ENCODE data around the gene NLRP10. TPM values are rescaled to one million over a fixed set of nuclear protein-coding genes. Genes with fewer than 3 reads are reported as not detected.

NLRP10 gene
- total and polyA plus RNA-seq, 12 donors = not detected

DNA sequence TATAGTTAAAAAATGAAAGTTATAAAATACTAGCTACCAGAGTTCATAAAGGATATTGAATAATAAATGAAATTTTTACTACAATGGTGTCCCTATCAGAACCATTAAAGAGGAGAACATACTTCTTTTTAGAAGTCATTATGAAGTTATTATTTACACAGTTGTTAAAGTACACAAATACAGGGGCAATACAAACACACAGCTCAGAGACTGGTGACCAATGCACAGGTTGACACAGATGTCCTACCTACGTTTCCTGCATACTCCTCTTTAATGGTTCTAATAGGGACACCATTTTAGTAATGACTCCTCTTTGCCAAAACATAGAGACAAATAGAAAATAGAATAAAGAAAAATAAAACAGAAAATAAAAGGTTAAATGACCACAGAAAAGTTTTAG lies 10.1 kb downstream of the NLRP10 start:
- intact Hi-C loops (cut with DNase I) = no loop called here
- DNase-seq (no peak), ATAC-seq (no peak)
- H3K4me1 ChIP-seq = no peaks in the 10 kb centered on the region
- H3K27ac ChIP-seq = no peak overlapping the region
- no peak overlapping the region for H3K4me3 ChIP-seq
- H3K36me3 ChIP-seq = no peaks in the 10 kb centered on the region
- peaks cover 0 to 13% (median 0%) of the 10 kb centered on the region in 11 donors for H3K9me3 ChIP-seq
- H3K27me3 ChIP-seq = peaks cover 0 to 6% (median 0%) of the 10 kb centered on the region in 7 donors
- TF ChIP-seq, protein P1, sequence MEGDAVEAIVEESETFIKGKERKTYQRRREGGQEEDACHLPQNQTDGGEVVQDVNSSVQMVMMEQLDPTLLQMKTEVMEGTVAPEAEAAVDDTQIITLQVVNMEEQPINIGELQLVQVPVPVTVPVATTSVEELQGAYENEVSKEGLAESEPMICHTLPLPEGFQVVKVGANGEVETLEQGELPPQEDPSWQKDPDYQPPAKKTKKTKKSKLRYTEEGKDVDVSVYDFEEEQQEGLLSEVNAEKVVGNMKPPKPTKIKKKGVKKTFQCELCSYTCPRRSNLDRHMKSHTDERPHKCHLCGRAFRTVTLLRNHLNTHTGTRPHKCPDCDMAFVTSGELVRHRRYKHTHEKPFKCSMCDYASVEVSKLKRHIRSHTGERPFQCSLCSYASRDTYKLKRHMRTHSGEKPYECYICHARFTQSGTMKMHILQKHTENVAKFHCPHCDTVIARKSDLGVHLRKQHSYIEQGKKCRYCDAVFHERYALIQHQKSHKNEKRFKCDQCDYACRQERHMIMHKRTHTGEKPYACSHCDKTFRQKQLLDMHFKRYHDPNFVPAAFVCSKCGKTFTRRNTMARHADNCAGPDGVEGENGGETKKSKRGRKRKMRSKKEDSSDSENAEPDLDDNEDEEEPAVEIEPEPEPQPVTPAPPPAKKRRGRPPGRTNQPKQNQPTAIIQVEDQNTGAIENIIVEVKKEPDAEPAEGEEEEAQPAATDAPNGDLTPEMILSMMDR (IDR thresholded peaks at IDR 0.05) = no peak
- 67 to 69% methylated on average over 1 of the region's 1 CpG for WGBS, 2 donors

DNA sequence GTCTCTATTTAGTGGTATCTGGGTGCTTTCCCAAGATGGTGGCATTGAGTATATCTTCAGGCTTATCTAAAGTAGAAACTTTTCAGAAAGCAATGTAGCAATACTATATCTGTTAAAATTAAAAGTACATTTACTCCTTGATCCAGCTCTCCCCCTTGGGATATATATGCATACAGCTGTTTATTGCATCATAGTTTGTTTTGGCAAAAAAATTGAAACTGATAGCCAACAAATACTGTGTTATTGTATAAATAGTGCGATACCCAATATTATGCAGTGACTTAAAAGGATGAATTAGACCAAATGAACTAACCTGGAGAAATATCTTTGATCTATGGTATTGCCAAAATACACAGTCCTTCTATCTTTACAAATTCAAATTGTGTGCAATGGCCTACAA lies 15.3 kb downstream of the NLRP10 start:
- 73 to 76% methylated on average over 1 of the region's 1 CpG for WGBS, 2 donors
- DNase-seq (no peak), ATAC-seq (no peak)
- no peak overlapping the region for H3K27ac ChIP-seq
- intact Hi-C loops (cut with DNase I) = no loop called here
- no peak overlapping the region for H3K4me3 ChIP-seq
- H3K9me3 ChIP-seq = peaks cover 0 to 7% (median 0%) of the 10 kb centered on the region in 11 donors
- H3K4me1 ChIP-seq = no peaks in the 10 kb centered on the region
- peaks cover 0 to 16% (median 0%) of the 10 kb centered on the region in 7 donors for H3K27me3 ChIP-seq
- TF ChIP-seq, protein P1 (IDR thresholded peaks at IDR 0.05) = no peak
- no peaks in the 10 kb centered on the region for H3K36me3 ChIP-seq

DNA sequence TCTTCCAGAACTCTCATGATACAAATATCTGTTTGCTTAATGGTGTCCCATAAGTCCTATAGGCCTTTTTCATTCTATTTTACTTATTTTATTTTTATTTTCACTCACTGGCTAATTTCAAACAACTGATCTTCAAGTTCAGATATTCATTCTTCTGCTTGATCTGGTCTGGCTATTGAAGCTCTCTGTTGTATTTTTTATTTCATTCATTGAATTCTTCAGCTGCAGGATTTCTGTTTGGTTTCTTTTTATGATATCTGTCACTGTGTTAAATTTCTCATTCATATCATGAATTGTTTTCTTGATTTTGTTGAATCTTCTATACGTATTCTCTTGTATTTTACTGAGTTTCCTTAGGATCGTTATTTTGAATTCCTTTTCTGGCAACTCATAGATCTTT lies 21.1 kb downstream of the NLRP10 start:
- Histone ChIP-seq H3K27ac (no peak overlapping the region), H3K27me3 (peaks cover 0 to 10% (median 0%) of the 10 kb centered on the region in 7 donors), H3K36me3 (no peaks in the 10 kb centered on the region), H3K9me3 (peaks cover 0 to 33% (median 19%) of the 10 kb centered on the region in 11 donors), H3K4me3 (no peak overlapping the region), H3K4me1 (no peaks in the 10 kb centered on the region)
- ATAC-seq = no peak
- TF ChIP-seq, protein P1 (IDR thresholded peaks at IDR 0.05) = no peak
- DNase-seq = no peak
- intact Hi-C loops (cut with DNase I) = no loop called here
- WGBS, 2 donors = 84 to 86% methylated on average over 2 of the region's 2 CpGs

DNA sequence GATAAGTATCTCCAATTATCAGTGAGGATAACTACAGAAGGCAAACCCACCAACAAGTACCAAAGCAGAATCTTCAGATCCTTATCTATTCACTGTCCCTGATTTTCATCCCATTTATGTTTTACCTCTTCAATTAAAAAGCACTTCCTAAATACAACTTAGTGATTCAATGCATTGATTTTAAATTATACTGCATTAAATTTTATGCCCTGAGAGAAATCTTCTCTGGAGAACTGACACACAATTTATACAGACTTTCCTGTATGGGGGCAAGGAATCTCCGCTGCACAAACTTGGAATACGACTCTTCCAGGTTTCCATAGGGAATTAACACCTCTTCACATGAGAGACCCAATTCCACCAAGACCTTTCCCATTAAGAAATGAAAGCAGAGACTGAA lies 23.6 kb downstream of the NLRP10 start, which contains the start of gene OR10A3:
Gene OR10A3 (minus strand): TSS at position 101 of the 400 bp plus-strand sequence. CDS start 2,188 bp downstream, outside the sequence.
- intact Hi-C loops (cut with DNase I) = no loop called here
- DNase-seq (no peak), ATAC-seq (no peak)
- H3K27ac ChIP-seq = no peak within 1 kb of the TSS
- no peak within 1 kb of the TSS for H3K4me3 ChIP-seq
- H3K27me3 ChIP-seq = peaks cover 0 to 10% (median 0%) of the 10 kb centered on the region in 7 donors
- 77 to 81% methylated on average over 2 of the region's 2 CpGs for WGBS, 2 donors
- TF ChIP-seq, protein P1 (IDR thresholded peaks at IDR 0.05) = no peak
- no peaks in the 10 kb centered on the region for H3K4me1 ChIP-seq
- H3K9me3 ChIP-seq = peaks cover 0 to 33% (median 19%) of the 10 kb centered on the region in 11 donors
- H3K36me3 ChIP-seq = no peaks in the 10 kb centered on the region
